A549 (cell line): Measurements from ENCODE around the gene TBC1D16. TPM values are rescaled to one million over a fixed set of nuclear protein-coding genes. Genes with fewer than 3 reads are reported as not detected.

ENCODE experiments used
- ATAC-seq, 2 experiments: fragments of 200-7000 bp in 1 of 2; fragments of >200 bp in 1 of 2; cut with Nextera tagmentation in 1 of 2; cut with Tn5 transposase in 1 of 2; 3 replicates each; pipeline versions ENCODE4 v1.8.0 to v1.9.1; 2018 to 2020; ENCODE audit warnings: mild to moderate bottlenecking in 1 of 2, moderate library complexity in 1 of 2
- CTCF ChIA-PET: fragments of 300-600 bp; sonication (Branson Sonifier 250); formaldehyde crosslinking; extraction: SDS; loops from one replicate; lab custom pipeline; 2021; ENCODE audit warnings: antibody characterized with exemption, inconsistent platforms; lab: Yijun Ruan, JAX
- POLR2A ChIA-PET: fragments of 350-600 bp; formaldehyde crosslinking; extraction: SDS; loops from one replicate; lab custom pipeline; 2021; ENCODE audit warnings: antibody characterized with exemption, inconsistent platforms; lab: Yijun Ruan, JAX
- DNase-seq, 2 experiments: peaks; one replicate each; pipeline versions ENCODE4 v3.0.0 to v3.0.0-alpha.2; 2011 to 2016; ENCODE audit warnings: low read depth in 1 of 2, low spot score in 1 of 2
- FAIRE-seq: peaks from 2 replicates; lab custom pipeline; 2011; peaks lifted over from hg19 to GRCh38; lab: Jason Lieb, UNC
- H3K27ac ChIP-seq, 2 experiments: fragments of >200 bp; sonication (Bioruptor Twin); formaldehyde crosslinking; 3 replicates each; pipeline ENCODE4 v1.5.1; 2016 to 2017
- H3K4me1 ChIP-seq: fragments of >200 bp; sonication (Bioruptor Twin); formaldehyde crosslinking; 3 replicates; pipeline ENCODE4 v1.6.1; 2016
- H3K4me2 ChIP-seq: fragments of >200 bp; sonication (Bioruptor Twin); formaldehyde crosslinking; 3 replicates; pipeline ENCODE4 v1.6.1; 2016
- H3K4me3 ChIP-seq: fragments of >200 bp; sonication (Bioruptor Twin); formaldehyde crosslinking; 3 replicates; pipeline ENCODE4 v1.5.1; 2016
- H3K9me3 ChIP-seq: fragments of >200 bp; sonication (Bioruptor Twin); formaldehyde crosslinking; 3 replicates; pipeline ENCODE4 v1.6.1; 2016
- BCL3 ChIP-seq: fragments of >200 bp; sonication (Bioruptor Twin); formaldehyde crosslinking; IDR thresholded peaks from 3 replicates; pipeline ENCODE4 v1.6.1; 2016
- CBX2 ChIP-seq: fragments of 200-600 bp; sonication (generic); IDR thresholded peaks from 2 replicates; pipeline ENCODE4 v1.6.1; 2016; ENCODE audit warnings: low read depth, mild to moderate bottlenecking, borderline replicate concordance
- CBX8 ChIP-seq: fragments of 200-600 bp; sonication (generic); IDR thresholded peaks from 2 replicates; pipeline ENCODE4 v1.6.1; 2016
- CHD4 ChIP-seq: fragments of 200-600 bp; sonication (generic); IDR thresholded peaks from 2 replicates; pipeline ENCODE4 v1.6.1; 2016; ENCODE audit warnings: antibody characterized with exemption, mild to moderate bottlenecking, borderline replicate concordance
- CTCF ChIP-seq: fragments of >200 bp; sonication (Bioruptor Twin); formaldehyde crosslinking; IDR thresholded peaks from 3 replicates; pipeline ENCODE4 v1.5.1; 2016
- E2F6 ChIP-seq: IDR thresholded peaks from 2 replicates; pipeline ENCODE4 v1.6.1; 2012; ENCODE audit warnings: low read depth, borderline replicate concordance
- ESRRA ChIP-seq: fragments of 150-350 bp; IDR thresholded peaks from 2 replicates; pipeline ENCODE4 v1.6.1; 2014; ENCODE audit warnings: mild to moderate bottlenecking, low read length, borderline replicate concordance
- FOSL2 ChIP-seq, 2 experiments: fragments of 450-650 bp in 1 of 2; fragments of >200 bp in 1 of 2; sonication (Bioruptor Twin) in 1 of 2; formaldehyde crosslinking; IDR thresholded peaks; 2 replicates each; pipeline versions ENCODE4 v1.5.0 to v1.6.1; 2016 to 2020; ENCODE audit warnings: mild to moderate bottlenecking in 1 of 2, moderate library complexity in 1 of 2
- FOXS1 ChIP-seq: fragments of 250-450 bp; sonication (Bioruptor Pico); IDR thresholded peaks from 2 replicates; pipeline ENCODE4 v1.5.0; 2020; ENCODE audit warnings: mild to moderate bottlenecking, moderate library complexity
- GATA3 ChIP-seq: IDR thresholded peaks from 2 replicates; pipeline ENCODE4 v1.6.1; 2012; ENCODE audit warnings: borderline replicate concordance
- HEYL ChIP-seq: fragments of 250-450 bp; sonication (Bioruptor Pico); IDR thresholded peaks from 2 replicates; pipeline ENCODE4 v1.8.0; 2021; ENCODE audit warnings: mild to moderate bottlenecking, moderate library complexity
- HMGXB4 ChIP-seq: fragments of 250-450 bp; sonication (Bioruptor Pico); IDR thresholded peaks from 2 replicates; pipeline ENCODE4 v1.5.0; 2021; ENCODE audit warnings: mild to moderate bottlenecking, moderate library complexity, borderline replicate concordance
- HOXB13 ChIP-seq: fragments of 250-450 bp; sonication (Bioruptor Pico); IDR thresholded peaks from 2 replicates; pipeline ENCODE4 v1.5.0; 2020; ENCODE audit warnings: low read depth, mild to moderate bottlenecking, moderate library complexity
- HOXB5 ChIP-seq: fragments of 250-450 bp; sonication (Bioruptor Pico); IDR thresholded peaks from 2 replicates; pipeline ENCODE4 v1.5.0; 2020; ENCODE audit warnings: mild to moderate bottlenecking, moderate library complexity
- JUNB ChIP-seq: fragments of >200 bp; sonication (Bioruptor Twin); formaldehyde crosslinking; IDR thresholded peaks from 2 replicates; pipeline ENCODE4 v1.6.1; 2016
- RFX5 ChIP-seq: fragments of 450-650 bp; IDR thresholded peaks from 2 replicates; pipeline ENCODE4 v1.7.1; 2014; ENCODE audit warnings: antibody characterized with exemption, mild to moderate bottlenecking, moderate library complexity
- TFCP2L1 ChIP-seq: fragments of 250-450 bp; sonication (Bioruptor Pico); IDR thresholded peaks from 2 replicates; pipeline ENCODE4 v1.5.0; 2021; ENCODE audit warnings: mild to moderate bottlenecking
- ZFP36 ChIP-seq: fragments of 450-650 bp; IDR thresholded peaks from 2 replicates; pipeline ENCODE4 v1.6.1; 2014; ENCODE audit warnings: borderline replicate concordance; ENCODE audit not compliant: partially characterized antibody
- ZNF302 ChIP-seq: fragments of 250-450 bp; sonication (Bioruptor Pico); IDR thresholded peaks from 2 replicates; pipeline ENCODE4 v1.9.0; 2021; ENCODE audit warnings: inconsistent platforms, mild to moderate bottlenecking, moderate library complexity
- WGBS: methylation state at CpG from one replicate; pipeline ENCODE4 v1.1.6; 2017; ENCODE audit errors: missing lambda C conversion rate; 5-methylcytosine and 5-hydroxymethylcytosine counted together
- polyA plus RNA-seq, 4 experiments: library from polyadenylated mRNA; depleted of rRNA in 3 of 4; stranded (reverse); fragments of >200 nt; fragmentation: RNase III in 1 of 4; extraction: RNeasy Plus Mini Kit Qiagen cat#74134 plus additional on column Dnase treatment in 1 of 4; gene quantifications; 2 replicates in 3 of 4; 3 replicates in 1 of 4; pipeline ENCODE4 v1.2.3, GENCODE V29; 2011 to 2017

TBC1D16 gene
- polyA plus RNA-seq, 2 of the 4 experiments (the other 2 are of a cell fraction) = 8.9 to 12.5 TPM

- no peaks in the 10 kb centered on the region for H3K9me3 ChIP-seq
- 96% methylated on average over 16 of the region's 31 CpGs for WGBS
- H3K4me3 ChIP-seq = no peak overlapping the region
- no peak overlapping the region for H3K4me2 ChIP-seq
- H3K4me1 ChIP-seq = peaks cover 16% of the 10 kb centered on the region
- TF ChIP-seq HOXB5 (CRISPR knock-in tag) = no peak
- TF ChIP-seq ESRRA = no peak
- no peak for TF ChIP-seq HMGXB4 (CRISPR knock-in tag)
- no peak for TF ChIP-seq ZFP36
- no peak for TF ChIP-seq RFX5
- TF ChIP-seq GATA3 = no peak
- TF ChIP-seq ZNF302 (CRISPR knock-in tag) = no peak
- no peak for TF ChIP-seq CHD4
- TF ChIP-seq FOXS1 (CRISPR knock-in tag) = no peak
- no peak for TF ChIP-seq FOSL2 (IDR thresholded peaks at IDR 0.05)
- no peak for TF ChIP-seq FOSL2 (CRISPR knock-in tag; IDR thresholded peaks at IDR 0.05)
- no peak for TF ChIP-seq CBX2
- no peak for TF ChIP-seq JUNB
- TF ChIP-seq TFCP2L1 = no peak
- TF ChIP-seq CTCF = no peak
- no peak for TF ChIP-seq HEYL (CRISPR knock-in tag)
- TF ChIP-seq CBX8 = no peak
- no peak for TF ChIP-seq E2F6
- POLR2A ChIA-PET = no interaction called here
- ATAC-seq = no peak
- DNase-seq = no peak
- no peak overlapping the region for H3K27ac ChIP-seq
- no peak for FAIRE-seq
- CTCF ChIA-PET = interaction anchor here (0.7 to 1.6 kb wide), 5 partner anchors 9 to 48 kb away, joined by 3 to 4 read pairs (median 3); no protein-coding TSS in a partner anchor
These were observed 95.1 kb downstream of the TBC1D16 start for GRCh38 chr17:79940459-79941087.

GRCh38 chr17:79939755-79940458 is 95.8 kb downstream of the TBC1D16 start:
- H3K4me3 ChIP-seq = no peak overlapping the region
- H3K4me2 ChIP-seq = no peak overlapping the region
- no peak for DNase-seq
- H3K27ac ChIP-seq = no peak overlapping the region
- ChIA-PET POLR2A (no interaction called here), CTCF (interaction anchor here (0.8 to 1.7 kb wide), 6 partner anchors 9 to 100 kb away, joined by 3 to 4 read pairs (median 3); partner anchors contain the start of gene CBX4)
- no peak for ATAC-seq
- FAIRE-seq = no peak
- no peaks in the 10 kb centered on the region for H3K9me3 ChIP-seq
- WGBS = 90% methylated on average over 25 of the region's 25 CpGs
- peaks cover 22% of the 10 kb centered on the region for H3K4me1 ChIP-seq
- no peak for TF ChIP-seq FOXS1 (CRISPR knock-in tag)

- Histone ChIP-seq H3K4me3 (no peak overlapping the region), H3K27ac (no peak overlapping the region), H3K4me2 (no peak overlapping the region), H3K9me3 (no peaks in the 10 kb centered on the region), H3K4me1 (peaks cover 31% of the 10 kb centered on the region)
- ChIA-PET CTCF (interaction anchor here (1.0 to 3.6 kb wide), 5 partner anchors 13 to 131 kb away, joined by 3 to 10 read pairs (median 4); partner anchors contain the start of gene CBX4), POLR2A (no interaction called here)
- no peak for FAIRE-seq
- DNase-seq = no peak
- ATAC-seq = no peak
- 92% methylated on average over 7 of the region's 7 CpGs for WGBS
- no peak for TF ChIP-seq CTCF
- TF ChIP-seq CBX2 = no peak
- no peak for TF ChIP-seq BCL3
- no peak for TF ChIP-seq HOXB13 (CRISPR knock-in tag)
- no peak for TF ChIP-seq JUNB
These were observed 96.6 kb downstream of the TBC1D16 start for GRCh38 chr17:79939094-79939435.
